Natural killer cell (primary cell): ENCODE data around the gene PSMA7. TPM values are rescaled to one million over a fixed set of nuclear protein-coding genes. Genes with fewer than 3 reads are reported as not detected.

Experiments
- ATAC-seq, 3 donors: fragments of 150-1000 bp in 2 of 3; fragments of 200-7000 bp in 1 of 3; cut with Tn5 transposase; 1 replicate in 1 of 3; 2 replicates in 2 of 3; pipeline ENCODE4 v1.10.0; 2021; ENCODE audit warnings: mild to moderate bottlenecking in 2 of 3, moderate library complexity in 2 of 3
- DNase-seq, 2 donors: peaks; one replicate each; pipeline versions ENCODE4 v3.0.0 to v3.0.0-alpha.2; 2013 to 2021; ENCODE audit warnings: mixed read lengths in 1 of 2
- H3K27ac ChIP-seq: one replicate; pipeline ENCODE4 v1.5.1; 2013; ENCODE audit warnings: mild to moderate bottlenecking, low read length
- H3K27me3 ChIP-seq: one replicate; pipeline ENCODE4 v1.6.1; 2013; ENCODE audit warnings: low read length; ENCODE audit not compliant: control insufficient read depth, insufficient read depth
- H3K36me3 ChIP-seq: one replicate; pipeline ENCODE4 v1.6.1; 2013; ENCODE audit warnings: low read length; ENCODE audit not compliant: control insufficient read depth, insufficient read depth
- H3K4me1 ChIP-seq: one replicate; pipeline ENCODE4 v1.6.1; 2013; ENCODE audit warnings: low read length; ENCODE audit not compliant: control insufficient read depth, insufficient read depth
- H3K4me3 ChIP-seq: one replicate; pipeline ENCODE4 v1.5.1; 2013; ENCODE audit warnings: low read length
- H3K9me3 ChIP-seq: one replicate; pipeline ENCODE4 v1.6.1; 2013; ENCODE audit warnings: low read length; ENCODE audit not compliant: control insufficient read depth, insufficient read depth
- H3K27ac Mint-ChIP-seq, 2 donors: one replicate each; pipeline ENCODE4 v1.8.0; 2022; ENCODE audit warnings: mild to moderate bottlenecking in 2 of 2, mixed read lengths in 2 of 2, moderate library complexity in 1 of 2
- H3K27me3 Mint-ChIP-seq, 2 donors: one replicate each; pipeline ENCODE4 v1.8.0; 2022; ENCODE audit warnings: low read depth in 2 of 2, mixed read lengths in 2 of 2
- H3K36me3 Mint-ChIP-seq: one replicate; pipeline ENCODE4 v1.8.0; 2022; ENCODE audit warnings: mixed read lengths
- H3K4me1 Mint-ChIP-seq, 2 donors: one replicate each; pipeline ENCODE4 v1.8.0; 2022; ENCODE audit warnings: mixed read lengths in 2 of 2
- H3K4me3 Mint-ChIP-seq: one replicate; pipeline ENCODE4 v1.8.0; 2022; ENCODE audit warnings: mild to moderate bottlenecking, moderate library complexity, mixed read lengths
- H3K9me3 Mint-ChIP-seq, 2 donors: one replicate each; pipeline ENCODE4 v1.8.0; 2022; ENCODE audit warnings: mixed read lengths in 2 of 2
- CTCF ChIP-seq: fragments of 200-600 bp; IDR thresholded peaks from one replicate; pipeline ENCODE4 v1.8.0; 2022; ENCODE audit warnings: antibody characterized with exemption
- WGBS: methylation state at CpG from one replicate; pipeline ENCODE4 v1.1.7; 2013; ENCODE audit warnings: missing lambda C conversion rate; ENCODE audit not compliant: insufficient coverage; 5-methylcytosine and 5-hydroxymethylcytosine counted together
- intact Hi-C: fragments of 100-400 bp; cut with micrococcal nuclease; formaldehyde crosslinking; loops from one replicate; pipeline ENCODE4 v1.14.2; 2022
- total RNA-seq, 4 donors: library from RNA; stranded (reverse); fragments of 120-200 nt in 1 of 4; gene quantifications; one replicate each; pipeline versions ENCODE4 v1.2.3 to v1.2.4, GENCODE V29; 2013 to 2022

PSMA7 gene
- total RNA-seq, 3 donors from 2014 or later (not counting 1 experiment from before 2014, with no cell fraction given), result 154 to 177 (median 168) TPM

- H3K27ac Mint-ChIP-seq, result peak overlapping the region in 1 of 2 donors; percentile 64
- DNase-seq, result no peak
Measured at GRCh38 chr20:62159839-62160238, 16.6 kb upstream of the PSMA7 start.

GRCh38 chr20:62159052-62159451, 15.9 kb upstream of the PSMA7 start:
- 97% methylated on average over 11 of the region's 11 CpGs for WGBS
- H3K36me3 ChIP-seq, result peaks cover 13% of the 10 kb centered on the region
- TF ChIP-seq CTCF, result no peak
- Mint-ChIP-seq H3K27ac (no peak overlapping the region), H3K4me1 (peaks cover 5 to 18% of the 10 kb centered on the region in 2 donors), H3K36me3 (no peaks in the 10 kb centered on the region), H3K4me3 (no peak overlapping the region), H3K27me3 (no peaks in the 10 kb centered on the region), H3K9me3 (no peaks in the 10 kb centered on the region)
- intact Hi-C loops, result no loop called here
- no peak for DNase-seq
- no peaks in the 10 kb centered on the region for H3K9me3 ChIP-seq
- H3K4me3 ChIP-seq, result no peak overlapping the region
- peaks cover 18% of the 10 kb centered on the region for H3K4me1 ChIP-seq
- H3K27ac ChIP-seq, result no peak overlapping the region
- H3K27me3 ChIP-seq, result no peaks in the 10 kb centered on the region
- ATAC-seq, result no peak

More at GRCh38 chr20:62159839-62160238, 16.6 kb upstream of the PSMA7 start:
- no peaks in the 10 kb centered on the region for H3K27me3 ChIP-seq
- no peaks in the 10 kb centered on the region for H3K9me3 ChIP-seq
- peaks cover 5 to 16% of the 10 kb centered on the region in 2 donors for H3K4me1 Mint-ChIP-seq
- WGBS, result 68% methylated on average over 14 of the region's 14 CpGs
- H3K36me3 Mint-ChIP-seq, result no peaks in the 10 kb centered on the region
- no peak overlapping the region for H3K4me3 ChIP-seq
- intact Hi-C loops, result no loop called here
- no peak for TF ChIP-seq CTCF
- no peaks in the 10 kb centered on the region for H3K27me3 Mint-ChIP-seq
- no peak overlapping the region for H3K4me3 Mint-ChIP-seq
- no peak overlapping the region for H3K27ac ChIP-seq
- H3K9me3 Mint-ChIP-seq, result no peaks in the 10 kb centered on the region
- H3K4me1 ChIP-seq, result peaks cover 18% of the 10 kb centered on the region
- ATAC-seq, result peak in 1 of 3 donors; percentile 17
- H3K36me3 ChIP-seq, result peaks cover 19% of the 10 kb centered on the region

GRCh38 chr20:62158541-62158940, 15.3 kb upstream of the PSMA7 start:
- no peaks in the 10 kb centered on the region for H3K27me3 ChIP-seq
- intact Hi-C loops, result no loop called here
- Mint-ChIP-seq H3K4me1 (peaks cover 5 to 18% of the 10 kb centered on the region in 2 donors), H3K36me3 (no peaks in the 10 kb centered on the region), H3K9me3 (no peaks in the 10 kb centered on the region), H3K4me3 (no peak overlapping the region), H3K27me3 (no peaks in the 10 kb centered on the region), H3K27ac (no peak overlapping the region)
- H3K9me3 ChIP-seq, result no peaks in the 10 kb centered on the region
- H3K4me3 ChIP-seq, result no peak overlapping the region
- H3K27ac ChIP-seq, result no peak overlapping the region
- H3K4me1 ChIP-seq, result peaks cover 18% of the 10 kb centered on the region
- TF ChIP-seq CTCF, result no peak
- DNase-seq (no peak), ATAC-seq (no peak)
- H3K36me3 ChIP-seq, result peaks cover 10% of the 10 kb centered on the region
- WGBS, result 97% methylated on average over 22 of the region's 22 CpGs

GRCh38 chr20:62158088-62158400, 14.8 kb upstream of the PSMA7 start:
- H3K27me3 Mint-ChIP-seq, result no peaks in the 10 kb centered on the region
- intact Hi-C loops, result no loop called here
- Histone ChIP-seq H3K36me3 (peaks cover 9% of the 10 kb centered on the region), H3K9me3 (no peaks in the 10 kb centered on the region), H3K27ac (no peak overlapping the region), H3K4me3 (no peak overlapping the region), H3K27me3 (no peaks in the 10 kb centered on the region), H3K4me1 (peaks cover 18% of the 10 kb centered on the region)
- H3K27ac Mint-ChIP-seq, result no peak overlapping the region
- DNase-seq, result no peak
- WGBS, result 97% methylated on average over 12 of the region's 12 CpGs
- no peak for TF ChIP-seq CTCF
- ATAC-seq, result no peak
- H3K4me3 Mint-ChIP-seq, result no peak overlapping the region
- H3K4me1 Mint-ChIP-seq, result peaks cover 5 to 18% of the 10 kb centered on the region in 2 donors
- H3K36me3 Mint-ChIP-seq, result no peaks in the 10 kb centered on the region
- H3K9me3 Mint-ChIP-seq, result no peaks in the 10 kb centered on the region
